GM19239 (cell line): ENCODE measurements around the gene MCC.

ENCODE experiments used
- DNase-seq: peaks from one replicate; pipeline ENCODE4 v3.0.0; 2011; ENCODE audit warnings: low spot score; ENCODE audit not compliant: insufficient read length
- FAIRE-seq: peaks from 2 replicates; lab custom pipeline; 2011; peaks lifted over from hg19 to GRCh38; lab: Jason Lieb, UNC

The MCC gene

GRCh38 chr5:113166261-113166660 is 322.0 kb downstream of the MCC start:
- FAIRE-seq: no peak

GRCh38 chr5:113164021-113164420 is 324.2 kb downstream of the MCC start:
- FAIRE-seq: no peak
- DNase-seq: no peak

More at GRCh38 chr5:113166261-113166660, 322.0 kb downstream of the MCC start:
- no peak for DNase-seq

- DNase-seq (no peak), FAIRE-seq (no peak)
These were observed 324.9 kb downstream of the MCC start for GRCh38 chr5:113163328-113163727.

- no peak for FAIRE-seq
These were observed 325.5 kb downstream of the MCC start for GRCh38 chr5:113162770-113163169.

GRCh38 chr5:113162208-113162607 is 326.0 kb downstream of the MCC start:
- FAIRE-seq: no peak
- no peak for DNase-seq

More at GRCh38 chr5:113162770-113163169, 325.5 kb downstream of the MCC start:
- no peak for DNase-seq

DNA sequence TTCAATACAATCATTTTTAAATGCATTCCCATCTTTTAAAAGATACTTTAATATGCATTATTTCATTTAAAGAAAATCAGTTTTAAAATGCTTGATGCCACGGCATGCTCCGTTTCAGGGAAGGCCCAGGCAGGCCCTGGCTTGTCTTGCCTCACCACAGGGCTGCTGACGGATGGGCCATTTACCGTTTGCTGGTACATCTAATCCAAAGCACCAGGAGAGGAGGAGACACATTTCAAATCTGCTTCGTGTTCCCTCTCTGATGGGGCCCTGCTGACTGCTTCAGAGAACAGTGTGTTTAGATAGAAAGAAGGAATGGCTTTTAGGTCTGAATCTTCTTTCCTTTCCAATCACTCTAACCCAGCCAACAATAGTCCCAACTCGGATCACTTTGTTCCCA is 326.4 kb downstream of the MCC start:
- no peak for DNase-seq
- FAIRE-seq: no peak

GRCh38 chr5:113157886-113158285 is 330.4 kb downstream of the MCC start:
- DNase-seq: no peak
- FAIRE-seq: no peak

- DNase-seq (no peak), FAIRE-seq (no peak)
These were observed 331.9 kb downstream of the MCC start for GRCh38 chr5:113156271-113156877.

GRCh38 chr5:113153512-113154097 is 334.6 kb downstream of the MCC start:
- no peak for DNase-seq
- no peak for FAIRE-seq

DNA sequence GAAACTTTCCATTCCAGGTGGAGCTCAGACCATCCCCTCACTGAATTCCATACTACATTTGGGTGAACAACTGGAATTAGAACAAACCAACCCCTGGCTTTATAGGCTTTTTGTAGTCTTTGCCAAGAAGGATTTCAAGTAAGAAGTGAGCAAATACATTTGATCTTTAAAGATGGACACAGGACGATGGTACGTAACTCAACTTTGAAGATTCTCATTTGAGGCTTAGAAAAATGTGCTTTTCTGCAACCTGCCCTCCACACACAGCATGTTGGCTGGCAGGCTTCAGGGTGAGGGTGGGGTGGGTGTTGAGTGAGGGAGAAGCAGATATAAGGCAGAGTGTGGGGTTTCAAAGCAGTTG is 335.9 kb downstream of the MCC start:
- no peak for DNase-seq
- no peak for FAIRE-seq

GRCh38 chr5:113151641-113152379 is 336.4 kb downstream of the MCC start:
- DNase-seq: no peak
- no peak for FAIRE-seq

- FAIRE-seq (no peak), DNase-seq (no peak)
These were observed 337.4 kb downstream of the MCC start for GRCh38 chr5:113150821-113151220.

- FAIRE-seq: no peak
- no peak for DNase-seq
These were observed 338.0 kb downstream of the MCC start for GRCh38 chr5:113150221-113150620.

- FAIRE-seq: no peak
- DNase-seq: no peak
These were observed 340.7 kb downstream of the MCC start for GRCh38 chr5:113147537-113147936.

DNA sequence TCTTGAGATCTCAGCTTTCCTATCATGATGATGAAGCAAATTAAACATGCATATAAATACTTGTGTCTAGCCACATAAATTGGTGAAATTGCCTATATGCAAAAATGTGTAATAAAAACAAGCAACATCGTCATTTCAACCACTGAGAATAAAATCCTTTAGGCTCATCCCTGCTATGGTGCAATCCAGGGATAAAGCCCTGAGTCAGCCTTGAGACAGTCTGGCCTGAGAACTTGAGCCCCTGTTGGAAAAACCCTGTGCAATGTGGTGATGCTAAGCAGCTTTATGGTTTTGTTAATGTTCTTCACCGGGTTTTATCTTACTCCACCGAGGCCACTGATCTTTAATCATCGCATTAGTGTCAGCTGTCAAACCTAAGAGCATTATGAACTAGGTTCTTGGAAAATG is 341.1 kb downstream of the MCC start:
- DNase-seq (no peak), FAIRE-seq (no peak)

- FAIRE-seq (no peak), DNase-seq (no peak)
These were observed 342.4 kb downstream of the MCC start for GRCh38 chr5:113145757-113146387.

DNA sequence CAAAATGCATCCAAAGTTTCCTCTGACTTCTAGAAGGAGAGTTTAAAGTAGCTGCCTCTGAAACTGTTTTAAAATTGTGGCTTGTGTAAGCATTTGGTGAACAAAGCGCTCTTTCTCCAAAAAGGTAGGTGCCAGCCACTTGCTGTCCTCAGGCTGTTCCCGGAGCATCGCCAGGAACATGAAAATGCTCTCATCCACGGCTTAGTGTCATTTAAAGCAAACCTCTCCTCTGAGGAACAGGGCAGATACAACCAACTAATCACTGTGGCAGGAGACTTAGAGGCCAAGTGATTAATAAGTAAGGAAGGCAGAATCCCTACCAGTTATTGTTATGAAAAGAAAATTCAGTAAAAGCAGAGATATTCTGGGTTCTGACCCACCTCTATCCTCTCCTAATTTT is 346.1 kb downstream of the MCC start:
- DNase-seq (no peak), FAIRE-seq (no peak)

DNA sequence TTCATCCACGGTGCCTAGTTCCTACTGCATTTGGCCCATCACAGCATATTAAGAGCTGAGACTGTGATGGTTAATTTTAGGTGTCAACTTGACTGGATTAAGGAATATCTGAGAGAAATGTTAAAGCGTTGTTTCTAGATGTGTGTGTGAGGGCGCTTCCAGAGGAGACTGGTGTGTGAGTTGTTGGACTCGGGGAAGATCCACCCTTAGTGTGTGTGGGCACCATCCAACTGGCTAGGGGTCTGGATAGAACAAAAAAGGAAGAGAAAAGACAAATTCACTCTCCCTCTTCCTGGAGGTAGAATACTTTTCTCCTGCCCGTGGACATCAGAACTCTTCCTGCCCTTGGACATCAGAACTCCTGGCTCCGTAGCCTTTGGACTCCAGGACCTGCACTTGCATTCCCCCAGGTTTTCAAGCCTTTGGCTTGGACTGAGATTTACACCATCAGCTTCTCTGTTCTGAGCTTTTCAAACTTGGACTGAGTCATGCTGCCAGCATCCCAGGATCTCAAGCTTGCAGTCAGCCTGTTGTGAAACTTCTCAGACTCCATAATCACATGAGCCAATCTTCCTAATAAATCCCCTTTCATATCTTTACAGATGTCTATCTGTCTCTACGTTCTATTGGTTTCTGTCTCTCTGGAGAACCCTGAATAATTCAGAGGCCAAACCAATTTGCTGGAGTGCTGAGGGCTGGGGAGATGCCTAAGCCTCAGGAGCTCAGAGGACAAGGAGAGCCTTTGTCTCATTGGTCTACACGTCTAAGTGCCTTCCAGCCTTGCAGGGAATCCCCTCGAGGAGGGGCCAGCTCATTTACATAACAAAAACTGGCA is 347.2 kb downstream of the MCC start:
- FAIRE-seq (no peak), DNase-seq (no peak)

GRCh38 chr5:113133211-113133975 is 354.9 kb downstream of the MCC start:
- FAIRE-seq (peak; percentile 26), DNase-seq (no peak)

- no peak for DNase-seq
- no peak for FAIRE-seq
These were observed 355.7 kb downstream of the MCC start for GRCh38 chr5:113132564-113132963.
